Tibial artery (tissue), 4 donors: ENCODE measurements around the gene PSMB8.
"Not testable (repeated sequence)": the region's sequence is repeated elsewhere in the genome, so short reads cannot be mapped to it uniquely, and the experiment has no call there.

Experiments
- DNase-seq, 2 donors: peaks; one replicate each; pipeline ENCODE4 v3.0.0-alpha.2; 2019
- H3K27ac ChIP-seq, 2 donors: fragments of 200-600 bp; sonication (generic) in 1 of 2; 1 replicate in 1 of 2; 2 replicates in 1 of 2; pipeline ENCODE4 v1.5.1; 2018 to 2019; ENCODE audit warnings: mild to moderate bottlenecking in 1 of 2
- H3K27me3 ChIP-seq, 2 donors: fragments of 200-600 bp; sonication (generic) in 1 of 2; one replicate each; pipeline versions ENCODE4 v1.5.1 to v1.6.0; 2016 to 2019
- H3K36me3 ChIP-seq, 3 donors: fragments of 200-600 bp; sonication (generic) in 2 of 3; one replicate each; pipeline ENCODE4 v1.5.1; 2016 to 2019; ENCODE audit warnings: mild to moderate bottlenecking in 2 of 3
- H3K4me1 ChIP-seq, 4 donors: fragments of 200-600 bp; sonication (generic) in 2 of 4; 1 replicate in 3 of 4; 2 replicates in 1 of 4; pipeline ENCODE4 v1.5.1; 2016 to 2019
- H3K4me3 ChIP-seq, 2 donors: fragments of 200-600 bp; sonication (generic) in 1 of 2; 1 replicate in 1 of 2; 2 replicates in 1 of 2; pipeline ENCODE4 v1.5.1; 2018 to 2019; ENCODE audit warnings: mild to moderate bottlenecking in 2 of 2
- H3K9me3 ChIP-seq, 3 donors: fragments of 200-600 bp; sonication (generic) in 1 of 3; one replicate each; pipeline ENCODE4 v1.5.1; 2016 to 2019
- CTCF ChIP-seq, 2 experiments: fragments of 200-600 bp in 1 of 2; fragments of 450-650 bp in 1 of 2; IDR thresholded peaks; one replicate each; pipeline ENCODE4 v1.5.1; 2017 to 2019; ENCODE audit warnings: antibody characterized with exemption in 2 of 2, mild to moderate bottlenecking in 1 of 2, moderate library complexity in 1 of 2
- intact Hi-C: fragments of 100-400 bp; cut with DNase I; formaldehyde crosslinking; loops from one replicate; pipeline ENCODE4 v1.15.0; 2023; ENCODE audit warnings: low total_unique reads

The PSMB8 gene

GRCh38 chr6:32815996-32816395 is 27.9 kb downstream of the PSMB8 start:
- no peak overlapping the region for H3K27ac ChIP-seq

GRCh38 chr6:32815115-32815514 is 28.7 kb downstream of the PSMB8 start:
- H3K27me3 ChIP-seq, result peaks cover 0 to 2% of the 10 kb centered on the region in 2 donors
- no peaks in the 10 kb centered on the region for H3K36me3 ChIP-seq
- intact Hi-C loops, result no loop called here
- no peak overlapping the region for H3K27ac ChIP-seq
- no peak overlapping the region for H3K4me3 ChIP-seq
- DNase-seq, result no peak
- no peaks in the 10 kb centered on the region for H3K9me3 ChIP-seq
- TF ChIP-seq CTCF (IDR thresholded peaks at IDR 0.05), result no peak
- H3K4me1 ChIP-seq, result peaks cover 0 to 4% (median 0%) of the 10 kb centered on the region in 4 donors

More at GRCh38 chr6:32815996-32816395, 27.9 kb downstream of the PSMB8 start:
- no peak overlapping the region for H3K4me3 ChIP-seq
- peaks cover 0 to 4% (median 0%) of the 10 kb centered on the region in 4 donors for H3K4me1 ChIP-seq
- no peak for DNase-seq
- intact Hi-C loops, result no loop called here
- TF ChIP-seq CTCF (IDR thresholded peaks at IDR 0.05), result no peak
- no peaks in the 10 kb centered on the region for H3K9me3 ChIP-seq
- H3K36me3 ChIP-seq, result no peaks in the 10 kb centered on the region
- H3K27me3 ChIP-seq, result peaks cover 0 to 2% of the 10 kb centered on the region in 2 donors

GRCh38 chr6:32814145-32814544 is 29.7 kb downstream of the PSMB8 start:
- no peaks in the 10 kb centered on the region for H3K36me3 ChIP-seq
- no peaks in the 10 kb centered on the region for H3K9me3 ChIP-seq
- peaks cover 0 to 4% (median 0%) of the 10 kb centered on the region in 4 donors for H3K4me1 ChIP-seq
- H3K4me3 ChIP-seq, result no peak overlapping the region
- H3K27me3 ChIP-seq, result peaks cover 0 to 2% of the 10 kb centered on the region in 2 donors
- intact Hi-C loops, result no loop called here
- H3K27ac ChIP-seq, result no peak overlapping the region
- no peak for DNase-seq
- TF ChIP-seq CTCF (IDR thresholded peaks at IDR 0.05), result no peak

DNA sequence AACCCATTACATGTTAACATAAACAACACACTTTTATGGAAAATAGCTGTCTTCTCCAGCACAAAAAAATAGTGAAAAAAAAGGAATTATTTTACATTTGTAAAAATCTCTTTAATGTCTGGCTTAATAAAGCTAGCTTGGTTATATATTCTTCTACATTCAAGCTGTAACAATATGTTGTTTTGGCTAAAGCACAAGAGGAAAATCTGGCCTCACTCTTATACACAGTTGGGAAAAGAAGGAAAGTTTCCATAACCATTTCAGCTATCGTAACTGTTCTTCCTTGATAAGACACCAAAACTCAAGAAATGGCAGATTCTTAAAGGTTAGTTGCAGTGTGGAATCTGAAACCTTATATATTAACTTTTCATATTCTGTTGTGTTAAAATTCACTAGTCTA is 34.7 kb downstream of the PSMB8 start:
- H3K9me3 ChIP-seq, result no peaks in the 10 kb centered on the region
- no peaks in the 10 kb centered on the region for H3K36me3 ChIP-seq
- intact Hi-C loops, result no loop called here
- H3K27ac ChIP-seq, result no peak overlapping the region
- no peaks in the 10 kb centered on the region for H3K4me1 ChIP-seq
- no peak for TF ChIP-seq CTCF (IDR thresholded peaks at IDR 0.05)
- no peak for DNase-seq
- peaks cover 0 to 13% of the 10 kb centered on the region in 2 donors for H3K27me3 ChIP-seq
- H3K4me3 ChIP-seq, result no peak overlapping the region

DNA sequence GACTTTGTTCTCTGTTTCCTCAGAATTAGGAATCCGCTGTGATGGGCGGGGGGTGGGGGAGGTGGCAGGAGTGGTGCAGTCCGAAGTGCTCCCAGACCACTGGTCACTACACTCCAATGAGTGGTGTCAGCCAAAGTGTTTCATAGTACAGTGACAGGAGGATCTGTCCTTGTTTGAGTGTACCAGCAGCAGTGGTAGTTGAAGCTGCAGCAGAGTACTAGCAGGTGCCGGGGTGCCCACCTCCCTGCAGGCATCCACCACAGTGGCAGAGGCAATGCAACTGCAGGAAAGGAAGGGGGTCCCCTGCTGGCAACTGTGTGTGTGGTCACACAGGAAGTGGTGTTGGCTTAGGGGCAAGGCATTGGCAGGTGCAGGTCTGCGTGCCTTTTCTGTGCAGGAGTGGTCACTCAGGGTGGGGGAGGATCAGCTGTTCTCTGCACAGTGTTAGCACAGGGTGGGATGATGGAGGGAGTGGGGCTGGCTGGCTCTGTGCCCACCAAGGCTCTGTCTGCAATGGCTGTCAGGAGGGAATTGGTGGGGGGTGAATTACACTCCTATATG is 36.7 kb downstream of the PSMB8 start:
- Histone ChIP-seq H3K36me3 (no peaks in the 10 kb centered on the region), H3K27ac (no peak overlapping the region), H3K4me1 (no peaks in the 10 kb centered on the region), H3K9me3 (no peaks in the 10 kb centered on the region), H3K4me3 (no peak overlapping the region), H3K27me3 (peaks cover 0 to 13% of the 10 kb centered on the region in 2 donors)
- intact Hi-C loops, result no loop called here
- no peak for TF ChIP-seq CTCF (IDR thresholded peaks at IDR 0.05)
- DNase-seq, result no peak

DNA sequence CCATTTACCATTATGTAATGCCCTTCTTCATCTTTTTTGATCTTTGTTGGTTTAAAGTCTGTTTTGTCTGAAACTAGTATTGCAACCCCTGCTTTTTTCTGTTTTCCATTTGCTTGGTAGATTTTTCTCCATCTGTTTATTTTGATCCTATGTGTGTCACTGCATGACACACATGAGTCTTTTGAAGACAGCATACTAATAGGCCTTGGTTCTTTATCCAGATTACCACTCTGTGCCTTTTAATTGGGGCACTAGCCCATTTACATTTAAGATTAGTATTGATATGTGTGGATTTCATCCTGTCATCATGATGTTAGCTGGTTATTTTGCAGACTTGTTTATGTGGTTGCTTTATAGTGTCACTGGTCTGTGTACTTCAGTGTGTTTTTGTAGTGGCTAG is 38.4 kb downstream of the PSMB8 start:
- H3K27ac ChIP-seq, H3K4me1 ChIP-seq, H3K4me3 ChIP-seq, H3K36me3 ChIP-seq, DNase-seq, intact Hi-C loops, H3K9me3 ChIP-seq: not testable (repeated sequence)
- peaks cover 0 to 16% of the 10 kb centered on the region in 2 donors for H3K27me3 ChIP-seq
